Ovary (tissue), 9 donors: ENCODE results near the gene FPR1. TPM values are rescaled to one million over a fixed set of nuclear protein-coding genes. Genes with fewer than 3 reads are reported as not detected.

Experiments used
- DNase-seq, 5 donors: peaks; one replicate each; pipeline ENCODE4 v3.0.0-alpha.2; 2019 to 2020
- H3K27ac ChIP-seq, 2 donors: fragments of 200-600 bp; one replicate each; pipeline versions ENCODE4 v1.5.1 to v1.8.0; 2019 to 2022
- H3K27me3 ChIP-seq: fragments of 200-600 bp; one replicate; pipeline ENCODE4 v1.8.0; 2022
- H3K36me3 ChIP-seq: fragments of 200-600 bp; sonication (generic); one replicate; pipeline ENCODE4 v1.5.1; 2019
- H3K4me1 ChIP-seq: one replicate; pipeline ENCODE4 v1.8.1; 2013; ENCODE audit warnings: mild to moderate bottlenecking, moderate library complexity; ENCODE audit not compliant: insufficient read depth
- H3K4me3 ChIP-seq: fragments of 200-600 bp; sonication (generic); one replicate; pipeline ENCODE4 v1.5.1; 2017
- H3K9me3 ChIP-seq, 2 donors: fragments of 200-600 bp in 1 of 2; sonication (generic) in 1 of 2; one replicate each; pipeline versions ENCODE4 v1.5.1 to v1.8.1; 2013 to 2019; ENCODE audit warnings: mild to moderate bottlenecking in 1 of 2, moderate library complexity in 1 of 2
- CTCF ChIP-seq, 3 donors: fragments of 450-650 bp in 2 of 3; fragments of 200-600 bp in 1 of 3; IDR thresholded peaks; one replicate each; pipeline versions ENCODE4 v1.5.1 to v1.8.0; 2016 to 2022; ENCODE audit warnings: antibody characterized with exemption in 3 of 3, mild to moderate bottlenecking in 1 of 3
- EP300 ChIP-seq: sonication (generic); formaldehyde crosslinking; IDR thresholded peaks from one replicate; pipeline ENCODE4 v1.6.1; 2017; ENCODE audit warnings: antibody characterized with exemption
- POLR2A ChIP-seq: fragments of 450-650 bp; IDR thresholded peaks from one replicate; pipeline ENCODE4 v1.6.1; 2017; ENCODE audit warnings: antibody characterized with exemption, mild to moderate bottlenecking, moderate library complexity
- WGBS, 3 donors: extraction: QIAGEN DNeasy Blood & Tissue Kit in 1 of 3; methylation state at CpG; one replicate each; pipeline versions ENCODE4 v1.1.5 to v1.1.7; 2013 to 2017; 5-methylcytosine and 5-hydroxymethylcytosine counted together
- intact Hi-C, 4 donors: fragments of 100-400 bp; cut with DNase I; formaldehyde crosslinking; loops; one replicate each; pipeline versions ENCODE4 v1.11.0 to v1.15.1; 2022 to 2023
- polyA plus RNA-seq, 2 donors: library from polyadenylated mRNA; stranded (reverse); fragments of 200-250 nt in 1 of 2; fragments of 350-450 nt in 1 of 2; fragmentation: Illumina TruSeq in 1 of 2; extraction: RNeasy Lipid Tissue Mini Kit (QIAGEN cat#74804) in 1 of 2; gene quantifications; one replicate each; pipeline ENCODE4 v1.2.3, GENCODE V29; 2013 to 2014
- total RNA-seq, 7 donors: library from RNA; depleted of rRNA in 2 of 7; stranded (reverse); fragments of >200 nt in 2 of 7; fragmentation: NEBNext Ultra II Directional in 3 of 7; extraction: Animal tissue kit (Norgen Biotek cat#: 25700) in 3 of 7; gene quantifications; one replicate each; pipeline versions ENCODE4 v1.1.0 to v1.2.4, GENCODE V29; 2016 to 2023
- donor health status: DM: no; HTN: no; CAD: no; lungs with moderate emphysema.
- donor health status: DM: no; HTN: no; CAD: no.
- donor health status: Bipolar disorder and iron deficiency.
- donor health status: DM: yes; HTN: yes; CAD: no.
- donor health status: DM: no; HTN: no; CAD: no.
- donor health status: DM: yes; HTN: yes; CAD: no.

The FPR1 gene
- total and polyA plus RNA-seq, 9 donors: 1.1 to 18.2 (median 3.6) TPM

- Histone ChIP-seq H3K27ac (peak overlapping the region in 1 of 2 donors; percentile 50), H3K4me3 (no peak overlapping the region), H3K27me3 (no peaks in the 10 kb centered on the region), H3K9me3 (no peaks in the 10 kb centered on the region), H3K4me1 (no peaks in the 10 kb centered on the region), H3K36me3 (no peaks in the 10 kb centered on the region)
- peak; percentile 10 for TF ChIP-seq POLR2A
- peak; percentile 21 for TF ChIP-seq EP300
- no peak for TF ChIP-seq CTCF (IDR thresholded peaks at IDR 0.05)
- peak in 4 of 5 donors; percentile 38 to 48 (median 45) for DNase-seq
- WGBS, 3 donors: 1 to 25% (median 14%) methylated on average over 10 of the region's 10 CpGs
- intact Hi-C loops: loop anchor here in 2 of 4 donors (5.0 to 10.0 kb wide), 2 partner anchors 57 to 74 kb away; no protein-coding TSS in a partner anchor
Observed at GRCh38 chr19:51771376-51772130, 19.9 kb upstream of the FPR1 start.

GRCh38 chr19:51766461-51766860 lies 14.8 kb upstream of the FPR1 start:
- TF ChIP-seq CTCF (IDR thresholded peaks at IDR 0.05) (no peak), POLR2A (no peak), EP300 (no peak)
- no peak for DNase-seq
- WGBS, 3 donors: 43 to 59% (median 54%) methylated on average over 5 of the region's 5 CpGs
- H3K9me3 ChIP-seq: no peaks in the 10 kb centered on the region
- no peaks in the 10 kb centered on the region for H3K27me3 ChIP-seq
- no peaks in the 10 kb centered on the region for H3K36me3 ChIP-seq
- intact Hi-C loops: no loop called here
- peaks cover 6% of the 10 kb centered on the region for H3K4me1 ChIP-seq
- H3K4me3 ChIP-seq: no peak overlapping the region
- no peak overlapping the region for H3K27ac ChIP-seq

GRCh38 chr19:51765086-51765485 lies 13.4 kb upstream of the FPR1 start:
- intact Hi-C loops: no loop called here
- Histone ChIP-seq H3K36me3 (no peaks in the 10 kb centered on the region), H3K27ac (no peak overlapping the region), H3K4me3 (no peak overlapping the region), H3K9me3 (no peaks in the 10 kb centered on the region), H3K27me3 (no peaks in the 10 kb centered on the region), H3K4me1 (peaks cover 6% of the 10 kb centered on the region)
- no peak for DNase-seq
- TF ChIP-seq EP300 (no peak), POLR2A (no peak), CTCF (IDR thresholded peaks at IDR 0.05) (no peak)
- 37 to 45% (median 41%) methylated on average over 5 of the region's 5 CpGs for WGBS, 3 donors

- Histone ChIP-seq H3K9me3 (no peaks in the 10 kb centered on the region), H3K4me1 (peaks cover 6% of the 10 kb centered on the region), H3K27me3 (no peaks in the 10 kb centered on the region), H3K36me3 (no peaks in the 10 kb centered on the region), H3K27ac (no peak overlapping the region), H3K4me3 (no peak overlapping the region)
- 80 to 85% (median 81%) methylated on average over 7 of the region's 7 CpGs for WGBS, 3 donors
- no peak for DNase-seq
- intact Hi-C loops: no loop called here
- TF ChIP-seq EP300 (no peak), CTCF (IDR thresholded peaks at IDR 0.05) (no peak), POLR2A (no peak)
Observed at GRCh38 chr19:51761696-51762095, 10.0 kb upstream of the FPR1 start.
